GM10248 (cell line): ENCODE data around the gene KNDC1.
"Not testable (repeated sequence)": the region's sequence is repeated elsewhere in the genome, so short reads cannot be mapped to it uniquely, and the experiment has no call there.

ENCODE experiments used
- CTCF ChIA-PET: fragments of 300-600 bp; sonication (Branson Sonifier 250); formaldehyde crosslinking; extraction: SDS; loops from one replicate; lab custom pipeline; 2021; ENCODE audit warnings: antibody characterized with exemption; lab: Yijun Ruan, JAX
- POLR2A ChIA-PET: fragments of 350-650 bp; sonication (Branson Sonifier 250); formaldehyde crosslinking; extraction: SDS; loops from one replicate; lab custom pipeline; 2020; ENCODE audit warnings: antibody characterized with exemption; lab: Yijun Ruan, JAX
- DNase-seq: peaks from one replicate; pipeline ENCODE4 v3.0.0; 2012; ENCODE audit errors: extremely low spot score
- TF ChIP-seq, protein P1 (sequence below): IDR thresholded peaks from 2 replicates; pipeline ENCODE4 v1.5.1; 2012; ENCODE audit warnings: mild to moderate bottlenecking, low read depth; ENCODE audit errors: extremely low read depth, missing control alignments, control extremely low read depth

KNDC1 gene

GRCh38 chr10:133135116-133135465 is 24.9 kb upstream of the KNDC1 start:
- no peak for DNase-seq
- TF ChIP-seq, protein P1, sequence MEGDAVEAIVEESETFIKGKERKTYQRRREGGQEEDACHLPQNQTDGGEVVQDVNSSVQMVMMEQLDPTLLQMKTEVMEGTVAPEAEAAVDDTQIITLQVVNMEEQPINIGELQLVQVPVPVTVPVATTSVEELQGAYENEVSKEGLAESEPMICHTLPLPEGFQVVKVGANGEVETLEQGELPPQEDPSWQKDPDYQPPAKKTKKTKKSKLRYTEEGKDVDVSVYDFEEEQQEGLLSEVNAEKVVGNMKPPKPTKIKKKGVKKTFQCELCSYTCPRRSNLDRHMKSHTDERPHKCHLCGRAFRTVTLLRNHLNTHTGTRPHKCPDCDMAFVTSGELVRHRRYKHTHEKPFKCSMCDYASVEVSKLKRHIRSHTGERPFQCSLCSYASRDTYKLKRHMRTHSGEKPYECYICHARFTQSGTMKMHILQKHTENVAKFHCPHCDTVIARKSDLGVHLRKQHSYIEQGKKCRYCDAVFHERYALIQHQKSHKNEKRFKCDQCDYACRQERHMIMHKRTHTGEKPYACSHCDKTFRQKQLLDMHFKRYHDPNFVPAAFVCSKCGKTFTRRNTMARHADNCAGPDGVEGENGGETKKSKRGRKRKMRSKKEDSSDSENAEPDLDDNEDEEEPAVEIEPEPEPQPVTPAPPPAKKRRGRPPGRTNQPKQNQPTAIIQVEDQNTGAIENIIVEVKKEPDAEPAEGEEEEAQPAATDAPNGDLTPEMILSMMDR, result no peak
- ChIA-PET POLR2A (no interaction called here), CTCF (no interaction called here)

DNA sequence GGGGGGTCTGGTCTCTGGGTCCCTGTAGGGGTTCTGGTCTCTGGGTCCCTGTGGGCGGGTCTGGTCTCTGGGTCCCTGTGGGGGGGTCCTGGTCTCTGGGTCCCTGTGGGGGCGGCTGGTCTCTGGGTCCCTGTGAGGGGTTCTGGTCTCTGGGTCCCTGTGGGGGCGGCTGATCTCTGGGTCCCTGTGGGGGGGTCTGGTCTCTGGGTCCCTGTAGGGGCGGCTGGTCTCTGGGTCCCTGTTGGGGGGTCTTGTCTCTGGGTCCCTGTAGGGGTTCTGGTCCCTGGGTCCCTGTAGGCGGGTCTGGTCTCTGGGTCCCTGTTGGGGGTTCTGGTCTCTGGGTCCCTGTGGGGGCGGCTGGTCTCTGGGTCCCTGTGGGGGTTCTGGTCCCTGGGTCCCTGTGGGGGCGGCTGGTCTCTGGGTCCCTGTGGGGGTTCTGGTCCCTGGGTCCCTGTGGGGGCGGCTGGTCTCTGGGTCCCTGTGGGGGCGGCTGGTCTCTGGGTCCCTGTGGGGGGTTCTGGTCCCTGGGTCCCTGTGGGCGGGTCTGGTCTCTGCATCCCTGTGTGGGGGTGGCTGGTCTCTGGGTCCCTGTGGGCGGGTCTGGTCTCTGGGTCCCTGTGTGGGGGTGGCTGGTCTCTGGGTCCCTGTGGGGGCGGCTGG is 22.4 kb upstream of the KNDC1 start:
- CTCF ChIA-PET, POLR2A ChIA-PET, DNase-seq: not testable (repeated sequence)

DNA sequence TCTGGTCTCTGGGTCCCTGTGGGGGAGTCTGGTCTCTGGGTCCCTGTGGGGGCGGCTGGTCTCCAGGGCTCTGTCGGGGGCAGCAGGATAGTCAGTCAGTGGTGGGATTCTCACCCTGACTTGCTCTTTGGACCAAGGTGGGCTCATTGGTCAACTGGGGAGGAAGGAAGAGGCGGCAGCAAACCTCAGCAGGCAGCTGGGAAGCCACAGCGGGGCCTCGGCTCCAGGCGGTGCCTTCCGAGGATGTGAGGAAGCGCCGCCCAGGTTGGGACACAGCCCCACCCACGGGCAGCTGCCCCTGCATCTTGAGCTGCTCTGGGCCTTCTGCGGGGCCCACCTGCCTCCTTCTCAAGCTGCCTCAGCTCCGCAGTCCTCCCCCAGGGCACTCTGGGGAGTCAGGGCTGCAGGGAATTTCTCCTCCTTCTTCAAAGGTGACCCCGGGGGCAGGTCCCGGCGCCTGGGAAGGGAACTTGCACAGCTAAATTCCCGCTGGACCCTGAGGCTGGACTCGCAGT is 20.4 kb upstream of the KNDC1 start:
- DNase-seq, result no peak
- ChIA-PET POLR2A (no interaction called here), CTCF (no interaction called here)
- TF ChIP-seq, protein P1, result no peak

- ChIA-PET POLR2A (no interaction called here), CTCF (no interaction called here)
- DNase-seq, result no peak
- TF ChIP-seq, protein P1, result no peak
Measured at GRCh38 chr10:133140417-133141143, 19.4 kb upstream of the KNDC1 start.

DNA sequence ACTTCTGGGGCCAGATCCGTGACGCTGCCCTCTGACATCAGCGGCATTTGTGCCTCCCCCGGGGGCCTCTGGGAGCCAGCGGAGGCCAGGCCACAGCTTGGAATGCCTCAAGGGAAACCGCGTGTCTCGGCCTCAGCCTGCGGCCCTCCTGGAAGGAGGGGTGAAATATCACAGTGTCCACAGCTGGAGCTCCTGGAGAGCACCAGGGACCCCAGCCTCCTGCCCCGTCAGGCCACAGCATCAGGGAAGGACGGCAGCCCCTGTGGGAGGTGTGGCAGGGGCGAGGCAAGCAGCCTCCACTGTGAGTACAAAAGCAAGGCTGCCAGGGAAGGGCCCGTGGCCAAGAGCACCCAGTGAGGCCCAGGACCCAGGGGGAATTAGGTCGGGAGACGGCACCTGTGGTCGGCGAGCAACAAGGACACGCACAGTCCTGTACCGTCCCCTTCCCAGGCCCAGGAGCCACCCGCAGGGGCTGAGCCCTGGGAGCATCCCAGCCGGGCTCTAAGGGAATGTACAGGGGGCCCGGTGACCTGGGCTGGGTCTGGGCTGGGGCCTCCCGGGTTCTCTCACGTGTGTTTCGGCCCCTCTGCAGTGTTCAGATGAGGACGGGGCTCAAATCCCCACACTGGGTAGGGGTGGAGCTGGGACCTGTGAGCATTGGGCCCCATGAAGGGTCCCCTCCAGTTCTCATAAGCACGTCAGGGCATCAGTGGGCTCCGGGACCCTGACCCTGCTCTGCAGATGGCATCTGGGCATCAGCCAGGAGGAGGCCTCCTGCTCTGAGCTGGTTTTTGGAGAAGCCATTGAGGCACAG is 18.7 kb upstream of the KNDC1 start:
- POLR2A ChIA-PET, result no interaction called here
- no peak for DNase-seq
- CTCF ChIA-PET, result no interaction called here
- TF ChIP-seq, protein P1, result no peak

DNA sequence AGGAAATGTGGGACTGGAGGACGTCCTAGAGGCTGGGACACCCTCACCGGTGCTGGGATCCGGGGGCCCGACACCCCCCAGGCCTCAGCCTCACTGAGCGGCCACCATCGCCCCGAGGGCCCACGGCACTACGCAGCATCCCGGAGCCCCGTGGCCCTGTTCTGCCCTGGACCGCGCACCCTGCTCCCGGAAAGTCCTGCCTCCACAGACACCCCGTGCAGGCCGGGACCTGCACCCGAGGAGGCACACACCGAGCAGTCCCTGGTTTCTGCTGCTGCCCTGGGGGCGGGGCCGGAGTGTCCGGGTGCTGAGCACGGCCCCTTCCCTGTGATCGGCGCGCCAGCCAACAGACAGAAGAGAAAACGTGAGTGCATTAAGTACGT is 18.1 kb upstream of the KNDC1 start:
- CTCF ChIA-PET, result no interaction called here
- TF ChIP-seq, protein P1, result no peak
- no peak for DNase-seq
- POLR2A ChIA-PET, result no interaction called here
